Thoracic aorta (tissue), 2 donors: ENCODE measurements around the gene SWT1. TPM values are rescaled to one million over a fixed set of nuclear protein-coding genes. Genes with fewer than 3 reads are reported as not detected.
A peak's percentile ranks its signal among the peaks of the same experiment; 100 is the strongest.

Source experiments
- ATAC-seq: fragments of 150-250 bp; one replicate; pipeline ENCODE4 v1.8.0; 2017; ENCODE audit warnings: low read depth; ENCODE audit not compliant: insufficient number of reproducible peaks, low FRiP score
- DNase-seq: peaks from one replicate; pipeline ENCODE4 v3.0.0-alpha.2; 2020; ENCODE audit warnings: low spot score
- H3K27ac ChIP-seq, 2 donors: fragments of 200-600 bp; sonication (generic); 1 replicate in 1 of 2; 2 replicates in 1 of 2; pipeline ENCODE4 v1.5.1; 2016; ENCODE audit warnings: mild to moderate bottlenecking in 2 of 2, moderate library complexity in 2 of 2
- H3K27me3 ChIP-seq: fragments of 200-600 bp; sonication (generic); replicated peaks from 2 replicates; pipeline ENCODE4 v1.6.0; 2016; ENCODE audit warnings: mild to moderate bottlenecking; ENCODE audit not compliant: insufficient read depth
- H3K36me3 ChIP-seq: fragments of 200-600 bp; sonication (generic); one replicate; pipeline ENCODE4 v1.5.1; 2016
- H3K4me1 ChIP-seq, 2 donors: fragments of 200-600 bp; sonication (generic); 1 replicate in 1 of 2; 2 replicates in 1 of 2; pipeline versions ENCODE4 v1.5.1 to v1.6.0; 2016; ENCODE audit warnings: low read depth in 2 of 2, mild to moderate bottlenecking in 1 of 2; ENCODE audit not compliant: control insufficient read depth in 1 of 2
- H3K4me3 ChIP-seq: fragments of 200-600 bp; sonication (generic); 2 replicates; pipeline ENCODE4 v1.5.1; 2016; ENCODE audit warnings: mild to moderate bottlenecking
- H3K9me3 ChIP-seq: fragments of 200-600 bp; sonication (generic); 2 replicates; pipeline ENCODE4 v1.5.1; 2016
- CTCF ChIP-seq: fragments of 200-600 bp; sonication (generic); IDR thresholded peaks from one replicate; pipeline ENCODE4 v1.5.1; 2019; ENCODE audit warnings: antibody characterized with exemption
- total RNA-seq, 2 donors: library from RNA; depleted of rRNA; stranded (reverse); fragments of >200 nt; gene quantifications; one replicate each; pipeline versions ENCODE4 v1.1.0 to v1.2.3, GENCODE V29; 2016

SWT1 gene
- total RNA-seq, 2 donors from 2014 or later, result 5.1 to 9.2 TPM

- ATAC-seq (no peak), DNase-seq (no peak)
- no peak for TF ChIP-seq CTCF
- Histone ChIP-seq H3K27ac (no peak overlapping the region), H3K36me3 (no peaks in the 10 kb centered on the region), H3K27me3 (no peaks in the 10 kb centered on the region), H3K9me3 (no peaks in the 10 kb centered on the region), H3K4me3 (no peak overlapping the region), H3K4me1 (peaks cover 9 to 41% of the 10 kb centered on the region in 2 donors)
These were observed 155.6 kb downstream of the SWT1 start for GRCh38 chr1:185312361-185313138.

DNA sequence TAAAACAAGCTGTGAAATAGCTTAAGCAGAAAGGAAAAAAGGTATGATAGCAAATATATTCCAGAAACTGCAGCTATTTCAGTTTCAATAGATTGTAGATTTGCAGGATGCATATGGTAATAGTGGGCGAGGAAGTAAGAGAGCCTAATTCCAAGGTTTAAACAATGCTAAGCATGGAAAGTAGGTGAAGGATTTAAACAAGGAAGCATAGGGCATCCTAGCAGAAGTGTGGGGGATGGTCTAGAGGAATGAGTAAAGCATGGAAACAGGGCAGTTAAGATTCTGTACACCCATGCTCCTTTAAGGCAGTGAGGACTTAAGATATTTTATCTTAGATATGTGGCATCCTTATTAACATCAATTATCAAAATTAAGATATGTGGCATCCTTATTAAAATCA, 157.4 kb downstream of the SWT1 start:
- peaks cover 14 to 41% of the 10 kb centered on the region in 2 donors for H3K4me1 ChIP-seq
- no peak for TF ChIP-seq CTCF
- no peak for ATAC-seq
- no peaks in the 10 kb centered on the region for H3K9me3 ChIP-seq
- DNase-seq, result no peak
- H3K27ac ChIP-seq, result no peak overlapping the region
- H3K27me3 ChIP-seq, result no peaks in the 10 kb centered on the region
- H3K4me3 ChIP-seq, result peak overlapping the region; percentile 96
- no peaks in the 10 kb centered on the region for H3K36me3 ChIP-seq

DNA sequence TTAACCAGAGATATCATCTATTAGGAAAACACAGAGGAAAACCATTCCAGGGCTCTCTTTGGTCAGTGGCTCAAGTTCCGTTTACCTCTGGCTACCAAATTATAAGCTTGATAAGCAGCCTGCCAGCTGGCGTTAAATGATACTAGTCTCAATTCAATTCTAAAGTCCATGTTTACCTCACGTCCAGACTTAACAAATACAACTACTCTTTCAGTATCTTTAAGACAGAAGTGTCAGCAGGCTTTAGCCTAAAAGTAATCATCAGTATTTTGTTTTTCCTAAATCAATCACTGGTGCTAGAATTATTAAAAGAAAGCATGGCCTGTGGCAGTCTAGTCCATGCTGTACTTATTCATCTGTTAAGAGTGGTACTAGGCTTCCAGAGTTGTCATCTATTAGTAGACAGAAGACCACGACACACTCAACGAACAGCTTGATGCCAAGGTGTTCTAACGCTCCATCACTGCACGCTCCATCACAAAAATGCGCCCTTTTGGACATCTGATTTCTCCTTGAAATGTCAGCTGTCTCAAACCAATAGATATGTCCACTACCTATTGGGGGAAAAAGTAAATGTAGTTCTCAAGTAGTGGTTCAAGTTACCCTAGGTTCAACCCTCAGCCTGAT, 158.6 kb downstream of the SWT1 start:
- no peaks in the 10 kb centered on the region for H3K9me3 ChIP-seq
- peak overlapping the region; percentile 93 to 98 for H3K27ac ChIP-seq
- no peaks in the 10 kb centered on the region for H3K27me3 ChIP-seq
- H3K36me3 ChIP-seq, result no peaks in the 10 kb centered on the region
- DNase-seq (no peak), ATAC-seq (no peak)
- TF ChIP-seq CTCF, result no peak
- H3K4me1 ChIP-seq, result peaks cover 14 to 41% of the 10 kb centered on the region in 2 donors
- peak overlapping the region; percentile 96 for H3K4me3 ChIP-seq

GRCh38 chr1:185316163-185317033, 159.4 kb downstream of the SWT1 start:
- DNase-seq (peak; percentile 86), ATAC-seq (peak; percentile 68)
- Histone ChIP-seq H3K27me3 (no peaks in the 10 kb centered on the region), H3K9me3 (no peaks in the 10 kb centered on the region), H3K27ac (peak overlapping the region; percentile 93 to 98), H3K36me3 (no peaks in the 10 kb centered on the region), H3K4me1 (peaks cover 14 to 41% of the 10 kb centered on the region in 2 donors), H3K4me3 (peak overlapping the region; percentile 96)
- TF ChIP-seq CTCF, result no peak
